ENCODE measurements around the gene LIPK.

- TF ChIP-seq, protein P1, sequence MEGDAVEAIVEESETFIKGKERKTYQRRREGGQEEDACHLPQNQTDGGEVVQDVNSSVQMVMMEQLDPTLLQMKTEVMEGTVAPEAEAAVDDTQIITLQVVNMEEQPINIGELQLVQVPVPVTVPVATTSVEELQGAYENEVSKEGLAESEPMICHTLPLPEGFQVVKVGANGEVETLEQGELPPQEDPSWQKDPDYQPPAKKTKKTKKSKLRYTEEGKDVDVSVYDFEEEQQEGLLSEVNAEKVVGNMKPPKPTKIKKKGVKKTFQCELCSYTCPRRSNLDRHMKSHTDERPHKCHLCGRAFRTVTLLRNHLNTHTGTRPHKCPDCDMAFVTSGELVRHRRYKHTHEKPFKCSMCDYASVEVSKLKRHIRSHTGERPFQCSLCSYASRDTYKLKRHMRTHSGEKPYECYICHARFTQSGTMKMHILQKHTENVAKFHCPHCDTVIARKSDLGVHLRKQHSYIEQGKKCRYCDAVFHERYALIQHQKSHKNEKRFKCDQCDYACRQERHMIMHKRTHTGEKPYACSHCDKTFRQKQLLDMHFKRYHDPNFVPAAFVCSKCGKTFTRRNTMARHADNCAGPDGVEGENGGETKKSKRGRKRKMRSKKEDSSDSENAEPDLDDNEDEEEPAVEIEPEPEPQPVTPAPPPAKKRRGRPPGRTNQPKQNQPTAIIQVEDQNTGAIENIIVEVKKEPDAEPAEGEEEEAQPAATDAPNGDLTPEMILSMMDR (IDR thresholded peaks at IDR 0.05): no peak
- no peak for TF ChIP-seq ZFX (IDR thresholded peaks at IDR 0.05; ENCODE audit: borderline replicate concordance)
Observed at GRCh38 chr10:88661577-88661976, 44.5 kb upstream of the LIPK start.
